AG04450 (cell line): Measurements from ENCODE around the gene OR4K1. TPM values are rescaled to one million over a fixed set of nuclear protein-coding genes. Genes with fewer than 3 reads are reported as not detected.

ENCODE experiments used
- CTCF ChIA-PET: fragments of 300-600, 350-600 bp; formaldehyde crosslinking; extraction: SDS; loops from one replicate; lab custom pipeline; 2022; ENCODE audit warnings: antibody characterized with exemption, inconsistent platforms; lab: Charles Lee
- POLR2A ChIA-PET: fragments of 350-600 bp; formaldehyde crosslinking; extraction: SDS; loops from one replicate; lab custom pipeline; 2021; ENCODE audit warnings: antibody characterized with exemption, inconsistent platforms; lab: Yijun Ruan, JAX
- DNase-seq: peaks from one replicate; pipeline ENCODE4 v3.0.0-alpha.2; 2011; ENCODE audit warnings: low read depth, low spot score
- H3K27ac ChIP-seq: one replicate; pipeline ENCODE4 v1.5.1; 2012; ENCODE audit warnings: low read depth, low read length, control low read depth
- H3K27me3 ChIP-seq: one replicate; pipeline ENCODE4 v1.6.0; 2012; ENCODE audit warnings: low read length; ENCODE audit not compliant: control insufficient read depth, insufficient read depth
- H3K4me3 ChIP-seq: 2 replicates; pipeline ENCODE4 v1.5.1; 2011; ENCODE audit warnings: mild to moderate bottlenecking, low read depth, low read length, control low read depth
- H3K9me3 ChIP-seq: 2 replicates; pipeline ENCODE4 v1.5.1; 2012; ENCODE audit warnings: low read length; ENCODE audit not compliant: control insufficient read depth, insufficient read depth
- CTCF ChIP-seq: IDR thresholded peaks from 2 replicates; pipeline ENCODE4 v1.5.1; 2011; ENCODE audit warnings: low read depth, low read length, control low read depth, inconsistent platforms
- polyA minus RNA-seq: library from RNA; depleted of rRNA, polyadenylated mRNA; stranded (reverse); fragments of >200 nt; gene quantifications from 2 replicates; pipeline ENCODE4 v1.2.3, GENCODE V29; 2011; rRNA and poly(A)+ RNA removed
- polyA plus RNA-seq: library from polyadenylated mRNA; depleted of rRNA; stranded (reverse); fragments of >200 nt; gene quantifications from 2 replicates; pipeline ENCODE4 v1.2.3, GENCODE V29; 2011; rRNA removed

OR4K1 gene
- polyA plus RNA-seq, result not detected in 2 replicates
- not detected in 2 replicates for polyA minus RNA-seq

DNA sequence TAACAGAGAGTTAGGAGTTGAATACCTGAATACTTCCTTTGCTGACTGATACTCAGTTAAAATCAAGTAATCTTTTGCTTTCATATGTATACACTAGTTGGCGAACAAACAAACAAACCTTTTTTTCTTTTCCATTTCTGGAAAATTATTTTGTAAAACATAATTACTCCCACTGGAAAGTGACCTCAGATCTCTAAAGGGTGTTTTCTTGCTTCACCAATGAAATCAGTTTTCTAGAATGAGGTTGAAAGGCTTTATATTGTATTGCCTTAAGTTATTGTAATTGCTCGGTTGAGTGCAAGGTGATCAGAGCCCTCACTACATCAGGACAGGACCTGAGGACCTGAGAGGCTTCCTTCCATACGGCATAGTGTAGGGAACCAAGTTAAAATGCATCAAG is at the start of gene OR4K1:
Gene OR4K1, plus strand, starts transcription at position 301 of the 400 bp plus-strand sequence. CDS start 4,750 bp downstream, outside the sequence.
- Histone ChIP-seq H3K27ac (no peak within 1 kb of the TSS), H3K9me3 (peaks cover 9% of the 10 kb centered on the region), H3K27me3 (no peaks in the 10 kb centered on the region), H3K4me3 (no peak within 1 kb of the TSS)
- no peak for DNase-seq
- no peak for TF ChIP-seq CTCF
- POLR2A ChIA-PET, result no interaction called here
- CTCF ChIA-PET, result no interaction called here

GRCh38 chr14:19895282-19895681 is 35.4 kb upstream of the OR4K1 start:
- Histone ChIP-seq H3K9me3 (peaks cover 33% of the 10 kb centered on the region), H3K27me3 (no peaks in the 10 kb centered on the region), H3K27ac (no peak overlapping the region), H3K4me3 (no peak overlapping the region)
- POLR2A ChIA-PET, result no interaction called here
- no peak for TF ChIP-seq CTCF
- no peak for DNase-seq
- CTCF ChIA-PET, result no interaction called here

GRCh38 chr14:19900999-19901398 is 29.7 kb upstream of the OR4K1 start:
- CTCF ChIA-PET, result no interaction called here

GRCh38 chr14:19902409-19902808 is 28.3 kb upstream of the OR4K1 start:
- H3K27me3 ChIP-seq, result no peaks in the 10 kb centered on the region
- CTCF ChIA-PET, result no interaction called here

More at GRCh38 chr14:19900999-19901398, 29.7 kb upstream of the OR4K1 start:
- no peak for TF ChIP-seq CTCF
- Histone ChIP-seq H3K4me3 (no peak overlapping the region), H3K27ac (no peak overlapping the region), H3K27me3 (no peaks in the 10 kb centered on the region), H3K9me3 (peaks cover 18% of the 10 kb centered on the region)
- POLR2A ChIA-PET, result no interaction called here
- no peak for DNase-seq

GRCh38 chr14:19906665-19907064 is 24.1 kb upstream of the OR4K1 start:
- Histone ChIP-seq H3K27me3 (no peaks in the 10 kb centered on the region), H3K27ac (no peak overlapping the region), H3K9me3 (peaks cover 22% of the 10 kb centered on the region), H3K4me3 (no peak overlapping the region)
- POLR2A ChIA-PET, result no interaction called here
- no peak for DNase-seq
- TF ChIP-seq CTCF, result no peak
- CTCF ChIA-PET, result no interaction called here

More at GRCh38 chr14:19902409-19902808, 28.3 kb upstream of the OR4K1 start:
- POLR2A ChIA-PET, result no interaction called here
- no peak overlapping the region for H3K27ac ChIP-seq
- peaks cover 19% of the 10 kb centered on the region for H3K9me3 ChIP-seq
- H3K4me3 ChIP-seq, result no peak overlapping the region
- DNase-seq, result no peak
- no peak for TF ChIP-seq CTCF
